ENCODE measurements around the gene KCNJ10.

Gene KCNJ10

DNA sequence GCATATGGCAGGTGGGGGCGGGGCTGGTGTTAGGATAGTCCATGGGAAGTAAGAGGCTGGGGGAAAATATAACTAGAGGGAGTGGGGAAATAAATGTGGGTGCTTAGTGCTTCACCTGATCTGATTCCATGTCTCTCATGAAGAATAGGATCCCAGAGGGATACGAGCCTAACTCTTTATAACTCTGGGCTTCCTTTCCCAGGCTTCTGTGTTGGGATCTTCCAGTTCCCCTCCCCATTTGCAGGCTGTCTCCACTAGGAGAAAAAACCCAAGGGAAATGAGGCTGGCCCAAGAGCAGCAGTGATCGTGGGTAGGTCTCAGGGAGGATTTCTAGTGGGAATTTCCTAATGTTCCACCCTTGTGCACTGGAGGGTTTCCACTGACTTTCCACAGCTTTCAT, 13.0 kb upstream of the KCNJ10 start:
- no peak for DNase-seq

DNA sequence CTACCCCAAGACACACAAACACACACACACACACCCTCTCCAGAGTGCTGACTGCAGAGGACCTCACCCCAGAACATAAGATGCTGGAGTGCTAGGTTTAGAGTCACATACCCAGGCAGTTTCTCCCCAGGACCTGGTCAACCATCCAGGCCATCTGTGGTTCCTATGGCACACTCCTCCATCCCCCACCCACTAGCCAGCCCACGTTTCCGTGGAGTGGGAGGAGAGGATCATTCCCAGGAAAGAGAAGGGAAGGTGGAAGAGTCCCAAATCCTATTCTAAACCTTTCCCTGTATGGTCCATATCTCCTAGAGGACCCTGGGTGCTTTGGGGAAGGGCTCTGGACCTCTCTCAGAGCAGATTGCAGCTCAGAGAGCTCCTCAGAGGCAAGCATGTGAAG, 12.5 kb upstream of the KCNJ10 start:
- DNase-seq = no peak

- peak; percentile 35 for DNase-seq
Measured at GRCh38 chr1:160081261-160081936, 11.4 kb upstream of the KCNJ10 start, which contains the start of gene KCNJ9. Gene KCNJ9, plus strand, starts transcription at chr1:160081538. Its CDS starts 2,493 bp downstream, at chr1:160084031.

GRCh38 chr1:160080381-160081100, 10.6 kb upstream of the KCNJ10 start:
- no peak for DNase-seq

DNA sequence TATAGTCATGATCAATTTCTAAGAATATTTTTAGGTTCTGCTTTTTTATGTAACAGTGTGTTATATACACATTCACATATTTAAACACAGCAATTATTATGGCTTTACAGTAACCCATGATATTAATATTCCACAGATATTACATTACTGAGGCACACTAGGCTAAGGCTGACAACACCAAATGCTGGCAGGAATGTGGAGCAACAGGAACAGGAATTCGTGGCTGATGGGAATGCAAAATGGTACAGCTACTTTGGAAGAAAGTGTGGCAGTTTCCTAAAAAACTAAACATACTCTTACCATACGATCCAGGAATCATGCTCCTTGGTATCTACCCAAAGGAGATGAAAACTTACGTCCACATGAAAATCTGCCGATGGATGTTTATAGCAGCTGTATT, 9.5 kb upstream of the KCNJ10 start:
- DNase-seq = no peak

DNA sequence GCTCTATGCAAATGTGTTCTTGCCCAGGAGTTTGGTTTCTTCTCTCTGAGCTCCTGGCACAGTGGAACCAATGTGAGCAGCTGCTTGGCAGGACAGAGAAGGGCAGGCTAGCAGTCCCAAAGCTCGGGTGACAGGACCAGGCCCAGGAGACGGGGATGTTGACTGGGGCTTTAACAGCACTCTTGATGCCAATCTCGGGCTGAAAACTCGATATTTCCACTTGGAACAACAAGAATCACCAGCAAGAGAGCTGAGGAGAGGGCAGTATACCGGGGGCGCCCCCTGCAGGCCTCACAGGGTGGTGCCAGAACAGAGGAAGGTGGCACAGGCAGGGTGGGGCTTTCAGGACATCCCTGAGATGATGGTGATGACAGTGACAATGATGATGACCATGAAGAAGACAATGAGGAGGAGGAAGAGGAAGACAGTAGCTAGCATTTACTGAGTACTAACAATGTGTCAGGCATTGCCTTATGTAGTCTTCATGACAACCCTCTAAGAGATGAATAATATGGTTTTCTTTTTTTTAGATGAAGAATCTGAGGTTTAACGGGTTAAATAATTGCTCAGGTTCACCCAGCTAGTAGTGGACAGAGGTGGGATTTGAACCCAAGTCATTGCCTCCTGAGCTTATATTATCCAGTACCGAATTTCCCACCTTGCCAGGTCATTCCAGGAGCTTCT, 8.7 kb upstream of the KCNJ10 start:
- peak; percentile 25 for DNase-seq

DNA sequence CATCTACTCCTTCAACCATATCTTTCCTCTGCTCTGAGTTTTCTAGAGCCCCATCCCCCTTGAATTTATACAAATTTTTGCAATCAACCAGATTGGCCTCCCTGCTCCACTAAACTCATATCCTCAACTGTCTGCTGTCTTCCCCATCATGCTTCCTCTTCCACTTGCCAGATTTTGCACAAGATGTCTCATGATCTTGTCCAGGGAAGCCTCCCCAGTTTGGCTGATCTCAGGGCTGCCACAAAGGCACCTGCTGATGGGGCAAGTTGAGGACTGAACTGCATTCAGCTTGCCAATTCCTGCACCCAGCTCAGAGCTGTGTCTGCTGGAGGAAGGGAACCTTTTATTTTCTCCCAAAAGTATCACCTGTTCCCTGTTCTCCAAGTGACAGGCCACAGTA, 7.5 kb upstream of the KCNJ10 start:
- DNase-seq = no peak

DNA sequence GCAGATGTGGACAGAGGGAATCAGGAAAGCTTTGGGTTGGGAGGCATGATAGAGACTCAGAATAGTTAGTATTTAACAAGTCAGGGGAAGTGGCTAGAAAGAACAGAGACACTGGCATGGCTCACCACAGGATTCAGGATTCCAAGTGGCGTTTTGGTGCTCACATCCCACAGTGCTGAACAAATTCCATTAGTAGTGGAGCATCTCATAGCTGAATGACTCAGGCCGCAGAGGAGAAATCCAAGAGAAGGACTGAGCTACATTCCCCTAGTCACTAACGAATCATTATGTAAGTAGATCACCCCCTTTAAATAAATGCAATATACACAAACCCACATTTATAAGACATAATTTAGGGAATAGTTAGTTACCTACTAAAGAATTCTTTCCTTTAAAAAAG, 6.3 kb upstream of the KCNJ10 start:
- DNase-seq = no peak

DNA sequence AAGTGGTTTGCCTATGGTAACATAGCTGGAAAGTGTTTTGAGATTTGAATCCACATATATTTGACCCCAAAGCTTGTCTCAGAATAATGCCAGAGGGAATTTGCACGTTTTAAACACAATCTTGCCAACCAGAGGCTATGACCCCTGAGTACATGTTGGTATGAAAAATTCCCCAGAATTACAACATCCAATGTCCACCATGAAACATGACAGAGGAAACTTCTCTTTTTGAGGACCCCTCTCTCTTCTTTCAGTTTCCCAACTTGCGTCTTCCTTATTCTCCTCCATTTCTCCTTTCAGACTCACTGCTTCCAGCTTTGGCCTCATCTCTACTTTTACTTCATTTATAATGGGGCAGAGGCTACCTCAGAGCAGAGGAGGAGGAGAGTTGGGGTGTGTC, 5.9 kb upstream of the KCNJ10 start:
- DNase-seq = no peak

DNA sequence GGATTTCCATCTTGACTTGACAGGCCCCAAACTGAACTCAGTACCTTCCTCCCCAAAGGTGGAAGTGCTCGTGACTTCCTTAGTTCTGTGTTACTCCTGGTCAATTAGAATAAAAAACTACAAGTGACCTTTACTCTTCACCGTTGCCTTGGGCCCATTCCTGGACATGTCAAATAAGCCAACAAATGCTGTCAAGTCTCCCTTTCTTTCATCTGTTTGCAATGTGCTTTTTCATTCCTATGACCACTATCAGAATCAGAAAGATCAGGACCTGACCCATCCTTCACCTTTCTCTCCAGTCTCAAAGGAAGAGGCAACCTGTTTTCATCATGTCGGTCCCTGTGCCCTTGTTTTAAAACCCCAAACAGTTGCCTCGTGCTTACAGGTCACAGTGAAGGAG, 4.9 kb upstream of the KCNJ10 start:
- DNase-seq = no peak

- no peak for DNase-seq
Measured at GRCh38 chr1:160071289-160071688, 1.3 kb upstream of the KCNJ10 start.

GRCh38 chr1:160070243-160071163, 543 bp upstream of the KCNJ10 start:
- peak; percentile 72 for DNase-seq

DNA sequence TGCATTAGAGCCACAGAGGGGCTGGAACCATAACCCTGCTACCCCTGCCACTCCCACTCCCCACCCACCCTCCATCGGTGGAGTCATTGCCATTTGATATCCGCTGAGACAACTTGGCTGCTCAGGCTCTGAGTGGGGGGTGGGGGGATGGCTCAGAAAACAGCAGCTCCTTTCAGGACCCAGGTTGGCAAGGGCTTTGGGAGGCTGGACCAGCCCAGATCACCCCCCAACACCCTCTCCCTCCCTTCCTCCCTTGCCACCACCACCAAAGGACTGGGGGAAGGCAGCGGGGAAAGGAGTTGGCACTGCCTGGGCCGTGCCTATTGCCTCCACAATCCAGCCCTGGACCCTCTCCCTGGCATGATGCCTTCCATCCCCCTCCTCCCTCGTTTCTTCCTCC, 1.7 kb downstream of the KCNJ10 start:
- no peak for DNase-seq

DNA sequence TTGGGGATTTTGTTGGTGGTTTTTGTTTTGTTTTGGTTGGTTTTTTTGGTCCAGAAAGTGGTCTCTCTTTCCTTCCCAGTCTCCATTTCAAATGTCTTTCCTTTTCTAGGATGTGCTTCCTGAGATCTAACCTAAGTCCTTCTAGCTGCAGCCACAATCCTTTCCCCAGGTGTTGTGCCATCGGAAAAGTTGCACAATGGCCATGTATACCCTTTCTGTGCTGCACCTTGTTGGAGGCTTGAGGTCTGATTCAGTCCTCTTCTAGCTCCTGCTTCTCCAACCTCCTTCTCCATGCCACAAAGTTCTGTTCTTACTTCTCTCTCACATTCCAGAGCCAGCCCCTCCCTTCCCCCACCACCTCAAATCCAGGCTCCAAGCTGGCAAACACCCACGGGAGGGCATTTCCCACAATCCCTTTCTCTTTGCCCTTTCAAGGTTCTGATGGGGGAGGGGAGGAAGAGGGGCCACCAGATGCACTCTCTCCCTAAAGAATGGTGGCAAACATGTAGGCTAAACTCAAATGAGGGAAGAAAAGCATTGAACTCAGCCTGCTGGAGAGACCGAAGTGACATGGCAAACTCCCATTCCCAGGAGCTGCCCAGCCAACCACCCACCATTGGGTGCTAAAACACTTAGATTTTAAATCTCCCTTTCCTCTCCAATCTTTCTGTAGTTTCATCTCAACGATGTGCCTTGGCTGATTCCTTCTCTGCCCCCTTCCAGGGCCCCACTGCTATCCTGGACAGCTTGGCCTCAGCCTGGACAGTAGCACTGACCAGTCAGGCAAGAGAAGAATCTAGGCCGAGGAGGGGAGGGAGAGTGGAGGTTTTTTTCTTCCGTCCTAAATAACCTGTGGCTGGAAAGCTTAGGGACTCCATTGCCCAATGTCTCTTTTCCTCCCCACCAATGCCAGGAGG, 2.9 kb downstream of the KCNJ10 start:
- no peak for DNase-seq

- DNase-seq = no peak
Measured at GRCh38 chr1:160064746-160065145, 5.2 kb downstream of the KCNJ10 start.

- DNase-seq = no peak
Measured at GRCh38 chr1:160064164-160064563, 5.8 kb downstream of the KCNJ10 start.

- no peak for DNase-seq
Measured at GRCh38 chr1:160063176-160063575, 6.8 kb downstream of the KCNJ10 start.

DNA sequence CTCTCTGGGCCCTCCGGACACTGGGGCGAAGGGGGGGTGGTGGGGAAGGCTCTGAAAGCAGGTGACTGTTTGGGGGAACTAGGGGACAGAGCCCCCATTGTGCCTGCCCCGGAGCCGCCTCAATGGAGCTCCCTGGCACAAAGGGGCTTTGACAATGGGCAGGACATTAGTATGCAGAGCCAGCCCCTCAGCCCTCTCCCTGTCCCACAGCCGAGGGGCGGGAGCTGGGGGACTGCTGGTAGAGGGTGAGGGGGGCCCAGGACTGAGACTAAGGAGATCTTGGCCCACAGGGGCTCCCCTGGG, 7.8 kb downstream of the KCNJ10 start:
- no peak for DNase-seq

DNA sequence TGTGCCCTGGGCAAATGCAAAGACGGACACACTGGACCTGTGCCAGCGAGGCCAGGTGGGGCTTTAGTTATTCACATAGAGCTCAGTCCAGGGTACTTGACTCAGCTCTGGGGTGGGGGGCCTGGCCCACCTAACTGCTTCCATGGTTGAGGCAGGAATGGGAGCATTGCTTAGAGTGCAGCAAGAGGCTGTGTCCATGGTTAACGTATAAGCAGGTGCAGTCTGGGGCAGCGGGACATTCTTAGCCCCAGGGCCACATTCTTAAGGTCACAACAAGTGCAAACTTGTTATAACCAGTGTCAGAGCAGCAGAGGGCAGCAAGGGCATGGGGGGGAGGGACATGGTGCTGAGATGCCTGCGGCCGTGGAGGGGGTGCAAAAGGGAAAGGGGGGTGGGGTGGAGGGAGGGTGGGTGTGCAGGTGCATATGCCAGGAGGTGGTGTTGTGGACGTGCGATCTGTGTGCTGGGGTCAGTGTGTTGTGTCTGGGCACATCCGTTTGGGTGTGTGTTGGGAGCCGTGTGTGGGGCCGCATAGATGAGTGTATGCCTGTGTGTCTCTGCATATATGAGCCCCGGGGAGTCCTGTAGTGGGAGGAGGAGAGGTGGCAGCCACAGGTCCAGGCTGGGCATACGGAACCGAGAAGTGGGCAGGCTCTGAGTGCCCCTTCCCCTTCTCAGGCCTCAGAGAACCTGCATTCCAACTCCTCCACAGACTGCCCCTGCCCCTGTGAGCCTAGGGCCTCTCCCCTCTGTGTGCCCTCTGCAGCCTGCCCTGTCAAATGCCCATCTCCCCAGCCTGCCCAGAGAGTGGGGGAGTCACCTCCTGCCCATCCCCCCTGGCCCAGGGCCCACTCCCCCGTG, 8.4 kb downstream of the KCNJ10 start:
- DNase-seq = no peak

DNA sequence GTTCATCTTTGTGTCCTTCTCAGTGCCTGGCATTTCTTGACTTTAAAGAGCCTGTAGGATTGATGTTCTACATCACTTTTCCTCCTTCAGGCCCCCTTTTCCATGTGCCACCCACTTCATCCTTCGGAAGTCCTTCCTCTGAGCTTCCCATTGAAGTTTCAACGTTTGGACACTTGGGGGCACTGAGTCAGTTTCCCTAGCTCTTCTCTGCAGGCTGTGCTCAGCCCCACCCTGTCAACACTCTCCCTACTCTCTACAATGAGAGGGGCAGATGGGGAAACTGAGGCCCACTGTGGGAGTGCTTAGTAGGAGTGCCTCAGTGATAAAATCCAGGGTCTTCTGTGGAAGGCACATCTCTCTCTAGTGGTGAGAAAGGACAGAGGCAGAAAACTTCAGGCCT, 11.9 kb downstream of the KCNJ10 start:
- DNase-seq = no peak

- DNase-seq = no peak
Measured at GRCh38 chr1:160056648-160057169, 13.3 kb downstream of the KCNJ10 start.

Data from NCI-H1694 (cell line).